Measurements from ENCODE around the gene OSBP.

The OSBP gene

DNA sequence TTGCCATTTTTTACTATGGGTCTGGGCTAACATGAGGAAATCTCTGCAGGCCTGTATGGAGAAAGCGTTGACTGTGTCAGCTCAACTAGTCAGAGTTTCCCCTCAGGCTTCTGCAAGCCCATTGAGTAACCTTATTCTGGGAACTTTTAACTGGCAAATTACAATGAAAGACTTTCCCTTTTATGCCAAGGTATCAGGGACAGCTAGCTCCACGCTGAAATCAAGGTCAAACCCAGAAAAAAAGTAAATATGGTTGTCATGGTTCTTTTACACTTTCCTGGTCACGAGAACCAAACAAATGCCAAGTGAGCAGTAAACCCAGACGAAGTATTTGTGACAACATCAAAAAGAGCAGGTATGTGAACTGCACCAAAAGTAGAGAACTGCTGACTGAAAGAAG is 13.8 kb downstream of the OSBP start:
- DNase-seq = no peak

DNA sequence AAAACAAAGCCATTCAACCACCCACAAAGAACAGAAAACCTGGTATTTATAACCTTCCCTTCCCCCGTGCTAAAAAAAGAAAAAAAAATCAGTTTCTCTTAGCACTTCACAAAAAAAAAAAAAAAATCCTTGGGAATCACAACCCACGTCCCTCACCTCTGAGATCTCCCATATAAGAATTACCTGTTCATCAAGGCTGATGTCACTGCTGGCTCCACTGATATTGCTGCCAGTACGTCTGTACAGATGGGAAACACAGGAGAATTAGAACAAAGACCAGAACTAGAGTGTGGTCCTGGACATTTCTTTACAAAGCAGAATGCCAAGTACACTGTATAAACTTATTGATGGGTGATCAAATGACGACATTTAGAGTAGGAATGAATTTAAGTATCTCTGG is 14.9 kb downstream of the OSBP start:
- DNase-seq = no peak

DNA sequence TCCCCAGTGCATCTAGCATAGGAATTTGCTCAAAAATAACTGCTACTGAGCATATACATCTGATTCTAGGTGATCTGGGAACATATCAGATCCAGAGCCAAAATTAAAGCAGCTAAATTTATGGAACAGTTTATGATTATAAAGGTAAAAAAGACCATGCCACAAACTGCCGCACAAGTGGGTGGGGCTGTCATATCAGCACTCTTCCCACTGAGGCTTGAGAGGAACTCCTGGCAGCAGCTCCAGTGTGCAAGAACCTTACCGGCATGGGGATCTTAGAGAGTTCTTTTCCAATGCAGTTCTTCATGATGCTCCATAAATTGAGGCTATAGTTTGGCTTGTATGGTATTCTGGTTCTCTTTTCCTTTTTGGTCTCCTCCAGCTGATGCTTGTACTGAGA is 15.3 kb downstream of the OSBP start:
- DNase-seq = no peak

DNA sequence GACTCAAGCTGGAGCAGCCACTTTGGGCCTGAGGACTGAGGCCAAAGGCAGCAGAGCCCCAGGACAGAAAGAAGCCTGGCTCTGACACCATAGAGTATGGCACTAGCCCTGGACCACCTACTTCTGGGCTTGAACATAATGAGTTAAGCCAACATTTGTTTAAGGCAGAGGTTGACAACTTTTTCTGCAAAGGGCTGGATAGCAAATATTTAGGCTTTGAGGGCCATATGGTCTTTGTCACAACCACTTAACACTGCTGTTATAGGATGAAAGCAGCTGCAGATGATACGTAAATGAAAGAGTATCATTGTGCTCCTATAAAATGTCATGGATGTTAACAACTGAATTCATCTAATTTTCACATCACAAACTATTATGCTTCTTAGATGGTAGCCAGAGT is 16.6 kb downstream of the OSBP start:
- no peak for DNase-seq

GRCh38 chr11:59584294-59584693 is 31.3 kb downstream of the OSBP start:
- no peak for DNase-seq

GRCh38 chr11:59582006-59582405 is 33.6 kb downstream of the OSBP start:
- DNase-seq = no peak

- DNase-seq = no peak
Observed at GRCh38 chr11:59578369-59578768, 37.2 kb downstream of the OSBP start.

- DNase-seq = no peak
Observed at GRCh38 chr11:59575505-59575904, 40.1 kb downstream of the OSBP start.

DNA sequence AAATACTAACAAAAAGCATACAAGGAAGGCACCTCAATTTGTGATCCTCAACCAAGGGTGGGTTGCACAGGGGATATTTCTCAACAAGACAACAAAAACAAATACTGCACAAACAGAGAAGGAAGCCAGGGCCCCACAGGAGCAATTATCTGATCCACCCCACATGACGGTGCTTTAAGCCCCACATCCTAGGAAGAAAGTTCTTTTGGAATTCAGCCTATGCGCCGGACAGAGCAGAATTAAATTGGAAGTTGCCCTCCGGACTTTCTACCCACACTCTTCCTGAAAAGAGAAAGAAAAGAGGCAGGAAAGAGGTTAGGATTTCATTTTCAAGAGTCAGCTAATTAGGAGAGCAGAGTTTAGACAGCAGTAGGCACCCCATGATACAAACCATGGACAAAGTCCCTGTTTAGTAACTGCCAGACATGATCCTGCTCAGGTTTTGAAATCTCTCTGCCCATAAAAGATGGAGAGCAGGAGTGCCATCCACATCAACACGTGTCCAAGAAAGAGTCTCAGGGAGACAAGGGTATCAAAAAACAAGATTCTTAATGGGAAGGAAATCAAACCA is 40.6 kb downstream of the OSBP start:
- DNase-seq = no peak

DNA sequence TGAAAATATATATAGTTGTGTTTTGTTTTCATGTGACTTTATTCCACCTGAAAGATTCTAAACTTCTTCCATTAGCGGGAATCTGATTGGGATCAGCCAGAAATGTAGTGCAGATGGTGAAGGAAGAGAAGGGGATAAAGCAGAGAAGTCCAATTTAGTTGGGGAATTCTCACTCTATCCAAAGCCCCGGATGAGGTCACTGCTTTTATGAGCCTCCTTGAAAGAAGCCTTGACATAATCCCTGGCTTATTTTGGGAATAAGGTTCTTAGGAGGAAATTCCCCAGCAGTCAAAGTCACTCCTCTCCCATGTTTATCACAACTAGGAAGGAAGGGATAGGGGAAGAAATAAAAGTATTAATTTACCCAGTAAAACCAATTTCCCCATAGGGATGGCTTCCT is 41.1 kb downstream of the OSBP start:
- DNase-seq = no peak

DNA sequence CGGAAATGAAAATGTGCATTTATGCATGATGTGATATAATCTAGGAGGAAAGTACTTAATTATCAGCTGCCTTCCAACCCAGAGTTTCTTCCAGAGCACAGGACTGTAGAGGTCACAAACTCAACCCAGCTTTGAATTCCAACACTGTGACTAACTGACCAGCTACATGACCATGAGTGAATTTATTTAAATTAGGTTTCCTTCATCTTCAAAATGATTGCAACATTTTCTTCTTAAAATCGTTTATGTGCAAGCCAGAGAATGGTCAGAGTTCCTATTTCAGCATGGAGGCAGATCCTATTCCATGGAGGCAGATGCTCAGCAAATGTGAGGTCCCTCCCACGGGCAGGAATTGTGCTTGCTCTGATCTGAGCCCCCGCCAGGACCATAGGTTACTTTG is 42.4 kb downstream of the OSBP start:
- DNase-seq = peak; percentile 79

DNA sequence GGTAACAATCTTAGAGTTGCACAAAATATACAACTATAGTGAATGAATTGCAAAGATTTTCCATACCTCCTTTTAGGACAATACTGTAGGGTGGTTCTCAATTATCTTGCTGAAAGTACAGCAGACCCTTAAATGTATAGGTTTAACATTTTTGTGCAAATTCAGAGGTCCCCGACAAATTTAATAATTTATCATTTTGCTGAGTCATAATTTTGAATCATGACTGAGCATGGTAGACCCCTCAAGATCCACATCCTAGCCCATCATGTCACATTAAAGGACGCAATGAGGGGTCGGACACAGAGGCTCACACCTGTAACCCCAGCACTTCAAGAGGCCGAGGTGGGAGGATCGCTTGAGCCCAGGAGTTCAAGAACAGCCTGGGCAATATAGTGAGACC is 43.5 kb downstream of the OSBP start:
- no peak for DNase-seq

DNA sequence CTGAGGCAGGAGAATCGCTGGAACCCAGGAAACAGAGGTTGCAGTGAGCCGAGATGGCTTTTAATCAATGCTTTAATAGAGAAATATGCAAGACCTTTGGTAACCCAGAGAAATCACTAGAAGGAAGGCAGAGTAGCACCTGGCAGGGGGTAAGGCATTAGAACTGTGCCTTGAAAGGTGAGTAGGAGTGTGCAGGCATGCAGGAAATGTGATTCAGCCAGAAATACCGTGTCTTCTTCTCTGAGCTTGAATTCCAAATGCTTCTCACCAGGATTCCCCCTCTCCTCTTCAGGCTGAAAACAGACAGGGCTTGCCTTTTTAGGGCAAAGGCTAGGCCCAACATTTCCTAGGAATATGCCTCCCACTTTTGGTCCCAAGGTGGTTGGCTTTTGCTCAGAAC is 53.3 kb downstream of the OSBP start:
- no peak for DNase-seq

- DNase-seq = peak; percentile 84
Observed at GRCh38 chr11:59560702-59561473, 54.7 kb downstream of the OSBP start.

DNA sequence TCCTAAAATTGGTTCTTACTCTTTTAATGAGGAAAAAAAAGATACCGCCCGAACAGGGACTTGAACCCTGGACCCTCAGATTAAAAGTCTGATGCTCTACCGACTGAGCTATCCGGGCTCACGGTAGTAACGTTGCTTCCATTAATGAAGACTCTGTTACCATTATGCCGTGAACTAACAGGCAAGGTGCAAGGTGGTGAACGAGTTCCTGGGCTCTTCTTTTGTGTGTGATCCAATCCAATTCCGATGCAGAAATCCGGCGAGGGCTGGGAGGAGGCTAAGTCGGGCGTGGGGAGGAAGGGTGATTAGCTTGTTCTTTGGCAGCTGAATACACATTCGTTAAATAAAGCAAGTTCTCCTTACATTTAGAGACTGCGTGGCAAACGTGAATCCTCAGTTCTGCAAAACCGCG is 55.3 kb downstream of the OSBP start:
- DNase-seq = peak; percentile 77

DNA sequence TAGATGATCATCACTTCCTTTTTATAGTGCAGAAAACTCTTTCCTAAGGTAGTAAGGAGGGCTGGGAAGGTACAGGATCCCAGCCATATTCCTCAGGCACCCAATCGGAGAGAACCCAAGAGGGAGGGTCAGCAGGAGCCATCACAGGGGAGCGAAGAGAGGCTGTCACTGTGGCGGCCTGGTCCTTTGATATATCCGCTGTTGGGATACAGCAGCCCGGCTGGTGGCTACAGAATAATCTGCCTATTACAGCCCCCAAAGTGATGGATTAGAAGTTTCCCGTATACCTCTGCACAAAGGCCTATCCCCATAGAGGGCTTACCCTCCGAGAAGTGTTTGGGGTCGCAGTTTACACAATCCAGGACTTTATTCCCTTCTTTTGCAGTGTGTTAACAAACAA is 55.7 kb downstream of the OSBP start:
- no peak for DNase-seq

- no peak for DNase-seq
Observed at GRCh38 chr11:59558270-59558643, 57.3 kb downstream of the OSBP start.

GRCh38 chr11:59556917-59557348 is 58.6 kb downstream of the OSBP start:
- no peak for DNase-seq

DNA sequence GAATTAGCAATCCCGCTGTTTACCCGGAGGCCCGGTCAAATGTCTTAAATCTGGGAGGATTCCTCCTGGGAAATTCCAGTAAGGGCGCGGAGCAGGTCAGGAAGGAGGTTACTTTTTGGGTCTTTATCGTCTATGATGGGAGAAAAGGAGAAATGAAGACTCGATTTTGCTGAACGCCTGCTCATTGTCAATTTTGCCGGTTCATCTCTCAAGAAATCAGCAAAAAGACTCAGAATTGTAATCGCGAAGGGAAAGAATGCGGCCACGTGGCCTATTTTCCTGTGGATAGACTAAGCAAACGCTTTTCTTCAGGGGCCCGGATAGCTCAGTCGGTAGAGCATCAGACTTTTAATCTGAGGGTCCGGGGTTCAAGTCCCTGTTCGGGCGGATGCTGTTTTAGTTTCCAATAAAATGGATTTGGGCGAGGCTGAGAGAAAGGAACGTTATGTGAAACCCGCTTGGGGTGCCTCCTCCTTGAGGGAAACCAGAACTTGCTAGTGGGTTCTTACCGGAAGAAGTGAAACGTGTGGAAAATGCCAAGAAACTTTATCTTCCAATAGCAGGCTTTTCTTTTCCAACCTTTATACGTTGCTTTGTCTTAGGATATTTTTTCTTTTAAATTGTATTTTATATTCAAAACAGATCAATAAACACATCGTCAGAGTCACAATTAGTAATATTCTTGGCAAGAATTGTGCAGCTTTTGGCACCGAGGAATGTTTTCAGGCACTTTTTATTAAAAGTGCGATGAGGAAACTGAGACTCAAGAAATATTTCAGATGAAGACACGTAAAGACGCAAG is 59.3 kb downstream of the OSBP start:
- peak; percentile 96 for DNase-seq

DNA sequence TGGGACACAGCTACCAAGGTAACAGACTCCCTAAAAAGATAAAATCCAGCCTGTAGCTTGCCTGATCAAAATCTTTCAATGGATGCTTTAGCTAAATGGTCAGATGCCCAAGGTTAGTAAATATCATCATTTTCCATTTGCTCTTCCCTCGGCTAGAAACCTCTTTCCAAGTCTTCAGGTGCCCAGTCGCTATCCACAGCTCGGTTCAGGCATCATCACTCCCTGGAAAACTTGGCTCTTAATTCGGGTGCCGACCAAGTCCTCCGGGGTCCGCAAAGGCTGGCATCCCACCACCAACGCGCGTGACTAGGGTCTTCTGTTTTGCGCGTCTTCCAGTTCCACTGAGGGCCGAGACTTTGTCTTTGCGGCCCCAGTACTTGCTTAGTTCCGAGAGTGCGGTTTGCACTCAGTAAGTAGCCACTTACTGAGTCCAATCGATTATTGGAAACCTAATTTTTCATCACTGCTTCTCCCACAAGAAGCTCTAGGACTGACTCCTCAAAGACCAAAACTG is 59.9 kb downstream of the OSBP start:
- DNase-seq = no peak

DNA sequence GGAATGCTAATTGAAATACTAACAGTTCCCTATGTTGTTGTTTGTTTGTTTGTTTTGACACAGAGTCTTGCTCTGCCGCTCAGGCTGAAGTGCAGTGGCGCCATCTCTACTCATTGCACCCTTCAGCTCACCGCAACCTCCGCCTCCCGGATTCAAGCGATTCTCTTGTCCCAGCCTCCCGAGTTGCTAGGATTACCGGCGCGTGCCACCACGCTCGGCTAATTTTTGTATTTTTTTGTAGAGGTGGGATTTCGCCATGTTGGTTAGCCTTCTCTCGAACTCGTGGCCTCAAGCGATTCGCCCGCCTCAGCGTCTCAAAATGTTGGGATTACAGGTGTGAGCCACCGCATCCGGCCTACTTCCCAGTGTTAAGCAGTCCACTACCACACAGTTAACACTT is 62.3 kb downstream of the OSBP start:
- DNase-seq = no peak

- DNase-seq = no peak
Observed at GRCh38 chr11:59552844-59553243, 62.7 kb downstream of the OSBP start.

DNA sequence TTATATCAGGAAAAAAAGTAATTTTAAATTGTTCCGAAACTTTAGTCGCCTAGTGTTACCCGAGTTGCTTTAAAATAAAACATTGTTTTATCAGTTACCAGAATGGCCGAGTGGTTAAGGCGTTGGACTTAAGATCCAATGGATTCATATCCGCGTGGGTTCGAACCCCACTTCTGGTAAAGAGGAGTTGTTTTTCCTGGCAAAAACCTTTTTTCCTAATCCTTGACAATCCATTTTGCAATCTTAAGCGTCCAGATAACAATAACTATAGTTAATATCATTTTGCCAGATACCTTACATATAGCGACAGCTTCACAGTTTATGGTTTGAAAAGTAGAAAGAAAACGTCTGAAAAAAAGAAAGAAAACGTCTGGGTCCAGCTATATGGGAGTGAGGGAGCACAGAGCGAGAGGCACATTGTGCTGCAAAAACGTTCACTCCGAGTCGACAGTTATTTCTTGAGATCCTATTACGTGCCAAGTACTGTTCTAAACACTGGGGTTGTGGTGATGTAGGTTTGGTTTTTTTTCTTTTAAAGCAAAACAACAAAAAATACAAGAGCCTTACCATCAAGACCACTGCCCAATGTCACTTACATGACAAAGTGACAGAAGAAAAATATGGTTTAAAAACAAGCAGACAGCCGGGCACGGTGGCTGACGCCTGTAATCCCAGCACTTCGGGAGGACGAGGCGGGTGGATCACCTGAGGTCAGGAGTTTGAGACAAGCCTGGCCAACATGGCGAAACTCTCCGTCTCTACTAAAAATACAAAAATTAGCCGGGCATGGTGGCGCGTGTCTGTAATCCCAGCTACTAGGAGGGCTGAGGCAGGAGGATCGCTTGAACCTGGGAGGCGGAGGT is 63.7 kb downstream of the OSBP start:
- DNase-seq = peak; percentile 87
